GM12873 (cell line): ENCODE results near the gene TDP1.

Experiments used
- TF ChIP-seq, protein P1 (sequence below): IDR thresholded peaks from 2 replicates; pipeline ENCODE4 v1.5.1; 2012; ENCODE audit warnings: low read depth, mild to moderate bottlenecking, moderate library complexity, low read length, control low read depth; ENCODE audit not compliant: insufficient read depth; ENCODE audit errors: missing control alignments

The TDP1 gene

DNA sequence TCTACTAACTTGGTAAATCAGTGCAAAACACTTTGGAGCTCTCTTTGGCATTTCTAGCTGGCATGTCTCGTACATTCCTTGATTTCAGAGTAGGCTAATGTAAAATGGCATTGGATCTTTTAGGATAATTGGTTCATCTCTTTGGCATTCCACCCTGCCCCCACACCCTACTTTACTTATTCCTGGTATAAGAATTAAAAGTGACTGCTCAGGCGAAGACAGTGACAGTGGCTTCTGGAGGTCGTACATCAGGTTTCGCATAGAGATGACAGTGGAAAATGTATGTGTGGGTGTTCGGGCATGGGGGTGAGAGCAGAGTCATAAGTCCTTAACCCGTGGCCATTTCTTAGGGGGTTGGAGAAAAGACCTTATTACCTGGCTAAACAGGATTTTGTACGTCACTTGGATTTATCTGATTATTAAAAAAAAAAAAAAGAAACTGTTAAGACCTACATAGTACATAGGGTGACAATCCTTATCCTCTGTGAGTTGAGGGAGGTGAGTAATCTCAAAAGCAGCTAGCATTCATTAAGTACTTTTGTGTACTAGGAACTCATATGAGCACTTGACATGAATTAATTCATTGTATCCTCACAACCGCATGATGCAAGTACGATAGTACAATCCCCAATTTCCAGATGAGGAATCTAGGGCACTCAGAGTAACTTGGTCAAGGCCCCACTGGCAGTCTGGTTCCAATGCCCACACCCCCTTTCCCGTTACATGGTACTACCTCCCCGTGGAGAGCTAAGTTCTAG, 83.7 kb downstream of the TDP1 start:
- TF ChIP-seq, protein P1, sequence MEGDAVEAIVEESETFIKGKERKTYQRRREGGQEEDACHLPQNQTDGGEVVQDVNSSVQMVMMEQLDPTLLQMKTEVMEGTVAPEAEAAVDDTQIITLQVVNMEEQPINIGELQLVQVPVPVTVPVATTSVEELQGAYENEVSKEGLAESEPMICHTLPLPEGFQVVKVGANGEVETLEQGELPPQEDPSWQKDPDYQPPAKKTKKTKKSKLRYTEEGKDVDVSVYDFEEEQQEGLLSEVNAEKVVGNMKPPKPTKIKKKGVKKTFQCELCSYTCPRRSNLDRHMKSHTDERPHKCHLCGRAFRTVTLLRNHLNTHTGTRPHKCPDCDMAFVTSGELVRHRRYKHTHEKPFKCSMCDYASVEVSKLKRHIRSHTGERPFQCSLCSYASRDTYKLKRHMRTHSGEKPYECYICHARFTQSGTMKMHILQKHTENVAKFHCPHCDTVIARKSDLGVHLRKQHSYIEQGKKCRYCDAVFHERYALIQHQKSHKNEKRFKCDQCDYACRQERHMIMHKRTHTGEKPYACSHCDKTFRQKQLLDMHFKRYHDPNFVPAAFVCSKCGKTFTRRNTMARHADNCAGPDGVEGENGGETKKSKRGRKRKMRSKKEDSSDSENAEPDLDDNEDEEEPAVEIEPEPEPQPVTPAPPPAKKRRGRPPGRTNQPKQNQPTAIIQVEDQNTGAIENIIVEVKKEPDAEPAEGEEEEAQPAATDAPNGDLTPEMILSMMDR: no peak

- TF ChIP-seq, protein P1: no peak
Observed at GRCh38 chr14:90040411-90040810, 84.7 kb downstream of the TDP1 start.

DNA sequence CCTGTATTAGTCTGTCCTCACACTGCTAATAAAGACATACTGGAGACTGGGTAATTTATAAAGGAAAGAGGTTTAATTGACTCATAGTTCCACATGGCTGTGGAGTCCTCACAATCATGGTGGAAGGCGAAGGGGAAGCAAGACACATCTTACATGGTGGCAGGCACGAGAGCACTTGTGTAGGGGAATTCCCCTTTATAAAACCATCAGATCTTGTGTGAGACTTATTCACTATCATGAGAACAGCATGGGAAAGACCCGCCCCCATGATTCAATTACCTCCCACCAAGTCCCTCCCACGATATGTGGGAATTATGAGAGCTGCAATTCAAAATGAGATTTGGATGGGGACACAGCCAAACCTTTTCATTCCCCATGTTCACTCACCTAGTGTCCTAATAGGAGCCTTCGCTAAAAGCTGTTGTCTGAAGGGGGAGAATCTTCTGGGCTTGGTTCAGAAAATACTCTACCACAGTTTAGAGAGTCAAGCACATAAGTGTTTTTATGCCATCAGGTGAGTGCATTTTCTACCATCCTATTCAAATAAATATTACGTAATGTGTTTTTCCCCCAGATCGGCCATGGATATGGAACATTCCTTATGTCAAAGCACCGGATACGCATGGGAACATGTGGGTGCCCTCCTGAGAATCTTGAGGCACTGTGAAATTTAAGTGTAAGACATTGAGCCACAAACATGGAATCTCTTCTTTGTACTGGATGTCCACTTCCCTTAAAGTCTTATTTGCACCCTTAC, 86.9 kb downstream of the TDP1 start:
- TF ChIP-seq, protein P1: no peak

DNA sequence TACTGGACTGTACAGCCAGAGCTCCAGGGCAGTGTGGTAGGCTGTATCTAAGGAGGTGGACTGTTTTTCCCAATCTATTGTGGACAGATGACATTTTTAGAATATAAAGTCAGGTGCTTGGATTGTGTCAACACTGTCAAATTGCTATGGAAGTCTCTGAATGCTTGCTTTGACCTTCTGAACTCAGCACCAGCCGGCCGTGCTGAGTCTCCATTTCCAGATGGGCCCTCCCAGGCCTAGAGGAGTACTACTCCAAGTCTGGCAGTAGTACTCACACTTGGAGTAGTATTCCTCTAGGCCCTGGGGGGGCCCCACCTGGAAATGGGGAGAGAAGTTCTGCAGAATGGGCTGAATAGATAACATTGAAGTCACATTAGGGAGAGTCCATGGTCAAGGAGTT, 89.9 kb downstream of the TDP1 start:
- TF ChIP-seq, protein P1: no peak

DNA sequence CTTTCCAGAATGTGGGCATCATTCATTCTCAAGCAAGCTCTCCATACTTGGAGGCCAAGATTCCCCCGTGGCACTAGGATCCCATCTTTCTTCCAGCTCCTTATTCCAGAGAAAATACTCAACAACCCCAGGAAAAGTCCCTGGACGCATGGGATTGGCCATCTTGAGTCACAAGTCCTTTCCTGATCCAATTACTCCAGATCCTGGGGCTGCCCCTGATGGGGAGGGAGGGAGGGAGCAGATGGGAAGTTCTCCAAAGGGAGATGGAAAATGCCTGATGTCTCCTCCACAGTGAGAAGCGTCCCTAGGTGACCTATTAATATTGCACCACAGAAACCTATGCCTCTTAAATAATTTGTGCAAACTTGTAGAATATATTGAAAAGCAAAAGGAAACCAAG, 93.7 kb downstream of the TDP1 start:
- TF ChIP-seq, protein P1: no peak

DNA sequence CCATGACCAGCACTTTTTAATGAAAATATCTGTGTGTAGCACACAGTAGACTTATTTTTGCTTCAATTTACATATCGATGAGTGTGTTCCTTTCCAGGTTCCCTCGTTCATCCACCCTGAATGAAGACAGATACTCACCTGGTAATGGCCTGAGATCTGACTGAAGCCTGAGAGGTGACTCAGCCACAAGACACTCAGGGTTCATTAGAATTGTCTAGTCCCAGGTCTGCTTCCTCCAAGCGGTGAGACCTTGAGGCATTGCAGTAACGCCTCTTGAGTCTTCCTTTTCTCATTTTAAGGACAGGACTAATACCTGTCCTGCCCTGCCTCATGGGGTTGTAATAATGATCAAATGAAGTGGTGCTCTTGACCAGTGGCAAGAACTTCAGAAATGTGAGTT, 94.5 kb downstream of the TDP1 start:
- TF ChIP-seq, protein P1: no peak

DNA sequence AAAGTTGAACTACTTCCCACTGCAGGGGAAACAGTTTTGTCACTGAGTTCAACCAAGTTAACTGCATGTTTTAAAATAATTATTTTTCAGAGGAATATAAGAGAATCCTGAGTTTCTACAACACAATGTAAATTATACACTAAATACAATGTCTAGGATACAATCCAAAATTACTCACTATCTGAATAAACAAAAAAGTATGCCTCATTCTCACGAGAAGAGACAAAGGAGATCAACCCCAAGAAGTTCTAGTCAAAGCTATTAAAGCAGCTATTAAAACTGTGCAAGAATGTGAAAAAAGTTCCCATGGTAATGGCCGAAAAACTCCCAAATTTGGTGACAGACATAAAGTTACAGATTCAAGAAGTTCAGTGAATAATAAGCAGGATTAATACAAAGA, 97.3 kb downstream of the TDP1 start:
- TF ChIP-seq, protein P1: no peak
